ENCODE measurements around the gene NR1D1.

Gene NR1D1

DNA sequence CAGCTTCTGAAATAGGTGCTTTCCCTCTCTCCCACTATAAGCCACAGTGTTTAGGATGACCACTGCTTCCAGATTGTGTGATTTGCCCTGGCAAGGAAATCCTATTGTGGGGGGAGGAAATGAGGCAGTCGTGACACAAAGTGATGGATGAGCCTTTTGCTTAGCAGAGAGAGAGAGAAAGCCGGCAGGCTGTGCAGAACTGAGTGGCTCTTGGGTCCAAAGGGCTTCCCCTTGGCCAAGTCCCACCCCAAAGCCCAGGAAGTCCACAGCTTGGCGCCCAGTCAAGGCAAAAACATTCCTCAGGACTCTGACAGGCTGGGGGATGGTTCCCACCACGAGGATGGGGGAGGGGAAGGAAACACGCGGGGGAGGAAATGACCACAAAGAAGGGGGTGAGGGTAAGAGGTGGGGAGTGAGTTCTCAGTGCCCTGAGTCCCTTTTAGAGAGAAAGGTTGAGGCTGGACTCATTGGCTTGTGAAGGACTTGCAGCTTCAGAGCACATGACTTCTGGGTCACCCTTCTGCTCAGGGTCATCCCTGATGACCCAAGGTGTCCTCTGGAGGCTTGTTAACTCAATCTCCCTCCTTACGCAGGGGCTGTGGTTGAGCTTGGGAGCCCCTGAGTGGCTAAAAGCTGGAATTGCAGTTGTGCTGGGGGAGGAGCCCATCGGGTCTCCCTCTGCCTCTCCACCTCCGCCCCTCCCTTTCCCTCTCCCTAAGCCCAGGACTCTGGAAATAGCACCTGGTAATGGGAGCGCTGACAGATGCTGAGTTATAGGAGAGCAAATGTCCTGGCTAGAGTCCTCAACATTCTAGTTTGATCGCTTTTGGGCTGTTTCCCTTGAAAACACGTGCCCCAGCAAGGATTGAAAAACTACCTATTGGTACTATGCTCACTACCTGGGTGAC lies 11.1 kb upstream of the NR1D1 start:
- DNase-seq: peak; percentile 57 to 58

DNA sequence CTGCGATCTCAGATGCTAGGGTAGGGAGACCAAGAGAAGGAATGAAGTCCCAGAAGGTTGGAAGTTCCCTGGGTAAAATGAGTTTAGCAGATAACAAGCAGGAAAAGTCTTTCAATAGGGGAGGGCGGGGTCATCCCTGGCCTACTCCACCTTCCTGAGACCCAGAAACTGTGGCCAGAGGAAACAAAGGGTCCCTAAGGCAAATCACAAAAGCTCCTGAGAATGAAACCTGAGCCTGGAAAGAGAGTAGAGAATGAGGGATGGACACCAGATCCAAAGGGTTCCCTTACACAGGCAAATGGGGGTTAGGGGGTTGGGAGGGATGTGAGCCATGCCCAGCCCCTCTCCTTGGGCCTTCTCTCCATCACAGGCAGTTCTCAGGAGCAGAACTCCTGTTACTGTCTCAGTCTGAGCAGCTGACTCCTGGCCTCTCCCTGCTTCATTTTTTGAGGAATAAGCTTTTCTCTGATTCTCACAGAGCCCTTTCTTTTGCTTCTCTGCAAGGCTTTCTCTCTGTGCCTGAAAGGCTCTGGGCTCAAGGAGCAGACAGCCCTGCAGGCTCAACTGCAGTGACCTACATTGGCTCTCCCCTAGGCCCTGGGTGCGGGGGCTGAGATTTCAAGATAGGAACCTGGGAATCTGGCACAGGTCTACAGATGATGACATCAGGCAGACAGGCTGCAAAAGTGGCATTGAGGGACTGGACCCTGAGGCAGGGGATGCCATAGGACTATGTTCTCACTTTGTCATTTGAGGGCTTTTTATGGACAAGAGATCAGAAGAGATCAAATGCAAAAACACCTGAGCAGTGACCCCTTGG lies 9.8 kb upstream of the NR1D1 start:
- DNase-seq: no peak

DNA sequence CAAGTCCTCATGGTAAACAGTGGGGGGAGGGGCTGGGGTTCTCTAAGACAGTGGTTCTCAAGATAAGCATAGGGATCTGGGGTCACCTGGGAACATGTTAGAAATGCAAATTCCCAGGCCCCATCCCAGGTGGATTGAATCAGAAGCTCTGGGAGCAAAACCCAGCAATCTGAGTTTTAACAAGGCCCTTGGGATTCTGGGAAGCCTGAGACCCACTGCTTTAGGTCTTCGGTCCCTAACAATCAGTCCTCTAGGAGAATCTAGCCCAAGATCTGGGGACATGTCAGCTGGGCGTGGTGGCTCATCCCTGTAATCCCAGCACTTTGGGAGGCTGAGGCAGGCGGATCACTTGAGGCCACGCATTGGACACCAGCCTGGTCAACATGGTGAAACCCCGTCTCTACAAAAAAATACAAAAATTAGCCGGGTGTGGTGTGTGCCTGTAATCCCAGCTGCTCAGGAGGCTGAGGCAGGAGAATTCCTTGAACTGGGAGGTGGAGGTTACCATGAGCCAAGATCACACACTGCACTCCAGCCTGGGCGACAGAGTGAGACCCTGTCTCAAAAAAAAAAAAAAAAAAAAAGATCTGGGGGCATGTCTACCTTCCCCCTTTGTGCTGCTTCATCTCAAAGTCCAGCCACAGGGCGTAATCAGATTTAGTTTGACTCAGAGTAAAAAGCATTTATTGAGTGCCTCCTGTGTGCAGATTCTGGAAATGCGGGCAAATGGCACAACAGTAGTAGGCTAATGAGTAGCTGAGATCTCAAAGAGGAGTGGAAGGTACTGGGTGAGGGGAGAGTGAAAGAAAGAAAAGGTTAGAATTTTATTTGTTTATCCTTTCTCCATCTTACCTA lies 8.8 kb upstream of the NR1D1 start:
- DNase-seq: no peak

DNA sequence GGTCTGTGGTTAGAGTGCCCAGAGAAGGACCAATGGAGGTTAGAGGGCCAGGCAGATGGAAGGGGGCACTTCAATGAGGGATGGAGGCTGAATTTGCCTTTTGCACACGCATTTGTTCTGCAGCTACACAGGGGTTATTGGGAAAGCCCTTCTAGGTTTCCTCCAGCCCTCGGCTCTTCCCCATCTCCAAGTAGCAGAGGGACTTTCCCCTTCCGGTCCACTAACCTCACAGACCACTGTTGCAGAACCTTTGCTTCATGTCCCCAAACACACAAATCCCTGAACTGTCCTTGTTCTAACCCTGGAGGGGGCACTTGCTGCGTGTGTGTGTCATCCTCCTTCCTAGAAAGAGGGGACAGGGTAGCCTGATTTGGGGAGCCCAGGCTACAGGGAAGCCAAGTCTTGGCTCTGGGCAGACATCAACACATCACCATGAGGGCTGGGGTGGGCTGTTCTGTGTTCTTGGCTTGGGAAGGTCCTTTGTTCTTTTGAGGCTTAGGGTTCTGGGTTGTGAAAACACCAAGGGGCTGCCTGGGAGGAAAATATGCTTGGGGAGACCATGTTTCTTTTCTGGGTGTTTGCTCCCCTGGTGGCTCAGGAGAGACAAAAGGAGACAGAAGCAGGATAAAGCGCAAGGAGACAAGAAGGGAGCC lies 7.3 kb upstream of the NR1D1 start:
- no peak for DNase-seq

DNA sequence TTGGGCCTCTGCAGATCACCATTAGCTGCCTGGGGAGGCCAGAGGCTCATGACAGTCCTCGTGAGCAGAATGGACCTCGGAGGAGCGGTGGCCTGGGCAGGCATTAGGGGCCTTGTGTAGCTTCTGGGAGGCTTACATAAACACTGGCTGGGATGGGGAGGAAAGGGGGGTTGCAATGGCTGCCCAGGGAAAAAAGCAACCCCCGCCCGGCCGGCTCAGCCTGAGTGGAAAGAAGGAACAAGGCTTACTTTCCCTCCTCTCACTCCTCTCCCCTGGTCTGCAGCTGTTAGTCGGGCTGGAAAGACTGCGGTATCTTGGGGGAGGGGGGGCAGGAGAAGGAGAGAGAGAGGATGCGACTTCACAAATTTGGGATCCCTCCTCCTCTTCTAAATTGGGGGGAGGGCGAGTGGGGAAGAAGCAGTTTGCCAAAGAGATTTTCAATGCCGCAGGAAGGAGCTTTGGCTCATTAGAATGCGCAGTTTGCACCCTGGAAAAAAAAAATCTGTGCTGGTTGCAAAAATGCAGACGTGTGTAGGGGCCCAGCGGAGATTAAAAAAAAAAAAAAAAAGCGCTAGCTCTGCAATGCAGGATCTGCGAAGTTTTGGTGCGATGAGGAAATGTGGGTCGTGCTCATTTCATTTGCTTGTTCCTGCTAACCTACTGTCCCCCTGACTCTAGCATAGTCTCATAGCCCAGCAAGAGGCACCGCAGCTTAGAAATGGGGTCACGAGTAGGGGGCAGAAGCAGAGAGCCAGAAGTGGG lies 6.6 kb upstream of the NR1D1 start:
- no peak for DNase-seq

DNA sequence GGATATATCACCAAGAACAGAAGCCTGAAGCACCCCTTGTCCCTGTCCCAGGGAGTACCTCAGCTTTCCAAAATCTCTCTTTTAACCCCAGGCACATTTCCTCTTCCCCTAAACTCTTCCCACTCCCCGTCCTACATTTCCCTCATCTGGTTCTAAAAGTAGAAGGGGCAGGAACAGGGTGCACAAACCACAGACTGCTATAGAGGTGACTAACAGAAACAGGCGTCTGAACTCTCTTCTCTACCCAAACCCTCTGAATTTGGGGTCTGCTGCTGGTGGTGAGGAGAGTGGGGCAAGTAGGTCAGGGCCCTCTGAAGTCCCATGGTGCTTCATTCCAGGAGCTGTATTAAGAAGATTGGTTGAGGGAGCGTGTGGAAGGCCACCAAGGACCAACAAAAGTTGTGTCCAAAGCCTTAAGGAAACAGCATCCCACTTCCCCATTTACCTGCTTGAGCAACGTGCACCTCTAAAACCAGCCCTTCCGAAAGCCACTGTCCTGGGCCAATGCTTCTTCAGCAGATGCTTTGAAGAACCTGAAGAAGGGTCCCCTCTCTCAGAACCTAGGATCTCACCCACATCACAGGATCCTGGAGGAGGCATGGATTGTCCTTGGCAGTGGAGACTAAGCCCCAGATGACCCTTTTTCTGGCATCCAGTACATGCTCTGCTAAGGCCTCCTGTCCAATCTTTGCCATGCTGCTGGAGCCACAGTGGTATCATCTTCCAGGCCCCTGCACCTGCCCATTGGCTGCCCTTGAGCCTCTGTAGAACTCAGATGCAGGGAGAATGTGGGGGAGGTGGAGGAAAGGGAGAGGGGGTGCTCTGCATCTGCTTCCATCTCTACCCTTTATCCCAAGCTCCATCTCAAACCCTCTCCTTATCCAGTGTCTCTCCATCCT lies 5.7 kb upstream of the NR1D1 start:
- no peak for DNase-seq

DNA sequence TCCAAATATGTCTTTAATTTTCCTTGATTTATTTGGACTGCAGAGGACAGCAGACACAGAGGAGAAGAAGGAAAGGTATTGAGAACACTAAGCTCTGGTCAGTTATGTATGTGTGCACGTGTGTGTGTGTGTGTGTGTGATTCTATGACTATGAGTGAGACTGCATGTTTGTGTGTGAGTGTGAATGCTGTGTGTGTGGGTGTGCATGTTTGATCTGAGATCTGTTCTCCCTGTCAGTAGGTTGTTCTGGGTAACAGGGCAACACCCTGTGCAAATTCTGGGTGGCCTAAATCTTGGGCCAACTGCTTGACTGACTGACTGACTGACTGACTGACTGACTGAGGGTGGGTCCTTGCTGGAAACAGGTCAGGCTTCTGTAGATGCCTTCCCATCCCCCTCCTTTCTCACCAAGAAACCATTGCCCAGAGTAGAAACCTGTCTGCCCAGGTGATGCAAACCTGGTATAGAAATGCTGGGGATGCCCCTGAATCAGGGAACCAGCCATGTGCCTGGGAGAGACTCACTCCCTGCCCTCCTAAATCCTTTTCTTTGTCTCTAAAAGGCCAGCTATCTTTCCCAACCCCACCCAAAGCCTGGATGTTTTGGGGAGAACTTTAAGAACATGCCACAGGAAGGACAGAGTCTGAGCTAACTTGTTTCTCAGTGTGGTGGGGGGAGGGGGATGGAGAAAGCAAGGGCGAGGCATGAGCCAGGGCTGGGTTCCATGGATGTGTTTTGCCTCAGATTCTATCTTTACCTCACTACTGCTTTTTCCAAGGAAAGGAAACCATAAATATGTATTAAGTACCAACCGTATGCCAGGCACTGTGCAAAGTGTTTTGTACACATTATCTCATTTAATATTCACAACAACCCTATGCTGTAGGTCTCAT lies 4.5 kb upstream of the NR1D1 start:
- peak in 1 of 2 experiments; percentile 16 for DNase-seq

DNA sequence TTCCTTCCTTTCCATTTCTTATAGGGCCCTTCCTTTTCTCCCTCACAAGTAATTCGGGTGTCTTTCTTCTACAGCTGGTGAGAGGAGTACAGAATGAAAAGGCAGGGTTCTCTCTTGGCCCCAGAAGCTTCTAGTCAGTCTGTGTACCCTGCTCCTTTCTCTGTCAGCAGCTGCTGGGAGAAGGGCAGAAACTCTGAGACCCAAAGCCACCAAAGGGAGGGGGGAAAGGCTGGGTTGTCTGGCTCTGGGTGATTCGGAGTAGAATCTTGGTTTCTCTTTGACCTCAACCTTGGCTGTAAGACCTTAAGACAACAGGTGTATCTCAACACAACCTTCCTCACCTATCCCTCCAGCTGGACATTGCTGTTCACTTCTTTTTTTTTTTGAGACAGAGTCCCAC lies 3.3 kb upstream of the NR1D1 start:
- no peak for DNase-seq

DNA sequence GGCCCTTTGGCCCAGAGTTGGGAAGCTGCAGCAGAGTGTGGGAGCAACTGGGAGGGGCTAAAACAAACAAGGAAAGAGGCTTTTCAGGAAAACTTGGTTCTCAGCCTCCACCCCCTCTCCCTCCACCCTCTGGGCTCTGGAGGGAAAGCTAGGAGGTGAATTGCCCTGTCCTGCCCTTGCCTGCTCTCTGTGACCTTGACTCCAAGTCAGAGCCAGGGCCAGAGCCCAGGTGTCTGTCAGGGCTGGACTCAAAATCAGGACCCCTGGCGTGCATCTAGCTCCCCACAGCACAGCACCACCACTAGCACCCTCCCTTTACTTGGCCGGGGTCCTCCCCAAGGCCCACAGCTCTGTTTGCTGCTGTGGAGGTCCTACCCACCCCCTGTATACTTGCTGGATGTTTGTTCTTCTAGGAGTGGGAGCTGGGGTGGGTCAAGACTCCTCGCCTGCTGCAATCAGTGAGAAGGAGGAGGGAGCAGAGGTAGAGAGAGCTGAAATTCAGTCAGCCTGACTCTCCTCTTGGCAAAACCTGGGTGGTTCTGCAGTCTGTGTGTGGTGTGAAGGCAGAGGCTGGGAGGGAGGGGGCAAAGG lies 2.8 kb upstream of the NR1D1 start:
- DNase-seq: no peak

DNA sequence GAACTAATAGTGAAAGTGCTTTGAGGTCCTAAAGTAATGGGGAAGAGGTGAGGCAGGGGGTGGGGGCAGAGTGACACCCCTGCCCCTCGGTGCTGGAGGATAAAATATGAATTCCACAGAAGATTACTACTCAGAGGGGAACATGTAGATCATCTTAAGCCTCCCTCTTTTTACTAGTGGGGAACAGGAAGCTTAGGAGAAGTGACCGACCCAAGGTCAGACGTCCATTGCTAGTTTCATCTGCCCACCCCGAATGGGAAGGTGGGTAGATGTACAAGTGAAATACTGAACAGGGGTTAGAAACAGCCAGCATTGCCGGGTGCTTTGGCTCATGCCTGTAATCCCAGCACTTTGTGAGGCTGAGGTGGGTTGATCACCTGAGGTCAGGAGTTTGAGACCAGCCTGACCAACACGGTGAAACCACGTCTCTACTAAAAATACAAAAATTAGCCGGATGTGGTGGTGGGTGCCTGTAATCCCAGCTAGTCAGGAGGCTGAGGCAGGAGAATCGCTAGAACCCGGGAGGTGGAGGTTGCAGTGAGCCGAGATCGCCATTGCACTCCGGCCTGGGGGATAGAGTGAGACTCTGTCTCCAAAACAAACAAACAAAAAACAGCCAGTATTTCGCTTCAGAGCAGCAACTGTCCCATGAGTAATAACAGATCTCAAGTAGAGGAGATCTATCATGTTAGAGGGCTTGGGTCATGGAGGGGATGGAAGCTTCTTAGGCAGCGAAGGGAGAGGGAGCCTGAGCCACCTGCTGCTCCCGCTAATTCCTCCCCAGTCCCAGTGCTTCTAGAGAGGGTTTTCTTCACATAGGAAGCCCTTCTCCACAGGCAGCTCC lies 1.2 kb upstream of the NR1D1 start:
- no peak for DNase-seq

DNA sequence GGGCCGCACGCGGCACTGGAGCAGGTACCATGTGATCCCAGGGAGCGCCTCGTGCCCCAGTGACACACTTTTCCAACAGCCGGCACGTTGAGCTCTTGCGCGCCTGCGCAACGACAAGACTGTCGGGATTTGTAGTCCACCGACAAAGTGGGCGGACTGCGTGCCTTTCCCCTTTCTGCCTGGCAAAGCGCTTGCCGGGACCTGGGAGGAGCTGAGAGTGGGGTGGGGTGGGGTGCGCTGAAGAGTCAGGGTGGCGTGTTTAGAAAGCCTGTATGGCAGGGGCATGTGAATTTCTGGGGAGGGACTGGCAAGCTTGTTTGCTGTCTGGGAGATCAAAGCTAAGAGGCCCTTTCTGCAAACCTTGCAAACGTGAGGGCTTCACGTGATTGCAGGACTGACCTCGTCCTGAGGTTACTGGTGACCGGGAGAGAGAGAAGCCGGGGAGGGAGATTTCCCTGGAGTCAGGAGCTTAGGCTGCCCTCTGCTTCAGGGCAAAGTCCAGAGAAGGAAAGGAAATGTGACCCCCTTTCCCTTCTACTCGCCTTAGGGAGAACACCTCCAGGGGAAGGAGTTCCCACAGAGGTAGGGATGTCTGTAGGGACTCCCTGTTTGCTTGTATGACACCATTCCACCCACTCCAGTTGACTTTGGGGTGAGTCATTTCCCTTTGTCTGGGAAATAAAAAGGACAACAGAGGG lies 429 bp upstream of the NR1D1 start:
- DNase-seq: peak; percentile 88

DNA sequence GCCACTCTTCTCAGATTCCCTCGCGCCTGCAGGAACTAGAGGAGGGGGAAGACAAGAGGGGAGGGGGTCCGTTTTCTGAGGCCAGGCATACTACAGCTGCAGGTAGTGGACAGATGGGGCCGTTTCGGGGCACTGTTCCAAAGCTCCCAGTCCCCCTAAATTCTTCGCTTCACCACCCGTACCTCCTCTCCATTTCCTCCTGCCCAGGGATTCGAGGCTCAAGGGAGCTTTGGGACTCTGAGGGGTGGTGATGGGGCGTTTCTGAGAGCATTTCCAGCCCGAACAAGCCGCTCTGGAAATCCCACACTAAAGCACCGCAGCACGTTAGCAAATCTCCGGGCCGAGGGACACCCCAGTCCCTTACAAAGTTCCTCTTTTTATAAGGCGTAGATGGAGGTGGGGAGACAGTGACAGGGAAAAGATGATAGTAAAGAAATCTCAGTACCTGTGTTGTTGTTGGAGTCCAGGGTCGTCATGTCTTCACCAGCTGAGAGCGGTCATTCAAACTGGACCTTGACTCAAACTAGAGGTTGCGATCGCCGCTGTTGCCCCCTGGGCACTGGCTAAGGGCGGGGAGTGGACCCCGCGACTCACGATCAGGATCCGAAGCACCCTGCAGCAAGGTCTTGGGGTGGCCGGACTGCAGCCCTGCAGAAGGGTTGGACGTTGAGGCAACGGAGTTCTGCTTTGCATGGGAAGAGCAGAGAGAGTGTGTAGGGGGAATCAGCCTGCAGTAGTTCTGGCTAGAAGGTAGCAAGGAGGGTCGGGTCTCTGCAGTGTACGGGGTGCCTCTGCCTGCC lies 570 bp downstream of the NR1D1 start:
- DNase-seq: no peak

DNA sequence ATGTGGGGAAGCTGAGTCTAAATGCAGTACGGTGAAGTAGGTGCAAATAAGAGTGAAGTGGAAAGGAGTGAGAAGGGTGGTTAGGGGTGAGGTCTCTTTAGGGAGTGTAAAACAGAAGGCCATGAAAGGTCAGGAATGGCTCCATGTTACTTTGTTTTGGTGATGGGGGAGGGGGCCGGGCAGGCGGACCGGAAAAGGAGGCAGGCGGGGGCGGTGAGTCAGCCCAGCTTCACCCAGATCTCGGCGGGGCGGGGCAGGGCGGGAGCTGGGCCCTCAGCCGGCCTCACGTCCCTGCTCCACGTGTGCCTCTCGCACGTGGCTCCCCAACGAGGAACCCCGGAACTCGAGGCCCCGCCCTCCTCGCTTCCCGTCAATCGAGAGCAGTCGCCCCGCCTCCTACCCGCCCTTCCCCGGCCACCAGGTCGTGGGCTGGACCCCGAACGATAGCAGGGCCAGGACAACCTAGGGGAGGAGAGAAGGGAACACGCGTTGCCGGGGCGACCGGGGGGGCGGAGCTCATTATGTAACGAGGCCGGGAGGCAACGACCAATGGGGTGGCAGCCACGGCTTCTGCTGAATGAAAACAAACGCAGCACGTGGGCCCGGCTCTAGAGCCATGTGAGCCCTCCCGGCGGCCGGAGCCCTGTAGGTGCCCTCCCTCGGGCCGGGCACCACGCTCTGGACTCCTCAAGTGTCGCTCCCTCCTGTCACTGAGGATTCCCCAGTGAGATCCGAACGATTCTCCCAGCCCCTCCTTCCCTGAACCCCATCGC lies 1.4 kb downstream of the NR1D1 start:
- DNase-seq: peak; percentile 100

DNA sequence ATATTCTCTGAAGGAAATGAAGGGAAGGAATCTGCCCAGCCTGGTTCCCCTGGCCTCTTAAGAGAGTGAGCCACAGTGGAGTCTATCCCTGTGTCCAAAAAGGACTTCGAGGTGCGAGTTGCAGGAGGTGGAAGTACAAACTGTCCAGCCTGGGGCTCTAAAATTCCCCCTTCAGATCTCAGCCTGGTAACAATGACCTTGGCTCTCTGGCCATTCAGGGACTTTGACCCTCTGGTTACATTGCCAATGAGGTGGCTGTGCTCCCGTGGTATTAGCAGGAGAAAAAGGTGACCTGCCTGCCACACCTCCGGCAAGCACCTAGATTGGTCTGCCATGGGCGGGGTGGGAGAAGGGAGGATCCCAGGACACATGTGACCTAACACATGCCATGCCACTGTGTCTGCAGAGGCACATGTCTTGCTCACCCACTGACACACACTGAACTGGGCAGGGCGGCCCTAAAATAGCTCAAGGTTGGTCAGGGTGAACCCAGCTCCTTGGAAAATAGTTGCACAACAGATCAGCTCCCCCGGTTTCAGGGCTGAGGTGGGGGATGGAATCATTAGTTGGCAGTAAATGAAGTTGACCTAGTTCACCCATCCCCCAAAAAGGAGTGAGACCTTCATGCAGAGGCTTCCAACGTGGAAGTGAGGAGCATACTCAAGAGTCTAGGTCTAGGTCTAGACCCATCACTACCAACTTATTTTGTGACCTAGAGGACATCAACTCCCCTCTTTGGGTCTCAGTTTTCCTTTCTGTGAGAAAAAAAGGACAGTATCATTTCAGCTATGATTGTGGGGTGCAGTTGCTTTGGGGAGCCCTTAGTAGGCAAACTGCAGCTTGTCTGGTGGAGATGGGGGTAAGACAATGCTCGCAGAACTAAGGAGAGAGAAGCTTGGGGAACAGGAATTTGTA lies 2.2 kb downstream of the NR1D1 start:
- no peak for DNase-seq

DNA sequence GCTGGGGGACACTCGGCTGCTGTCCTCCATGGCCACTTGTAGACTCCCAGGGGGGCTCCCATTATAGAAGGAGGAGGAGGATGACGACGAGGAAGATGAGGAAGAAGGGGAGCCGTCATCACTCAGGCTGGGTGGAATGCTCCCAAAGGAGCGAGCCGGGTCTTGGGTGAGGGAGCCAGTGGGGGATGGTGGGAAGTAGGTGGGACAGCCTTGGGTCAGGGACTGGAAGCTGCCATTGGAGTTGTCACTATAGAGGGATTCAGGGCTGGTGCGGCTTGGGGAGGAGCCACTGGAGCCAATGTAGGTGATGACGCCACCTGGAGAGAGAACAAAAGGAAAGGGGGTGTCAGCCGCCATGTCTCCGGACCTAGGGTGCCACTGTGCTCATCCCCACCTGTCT lies 3.3 kb downstream of the NR1D1 start:
- no peak for DNase-seq

Data from activated CD4-positive, alpha-beta T cell treated with anti-CD3 and anti-CD28 coated beads, Interleukin-2, amount 50 U/mL, for 4 hours (primary cell).